Suprapubic skin (tissue), 4 donors: Measurements from ENCODE around the gene ITGA1. TPM values are rescaled to one million over a fixed set of nuclear protein-coding genes. Genes with fewer than 3 reads are reported as not detected.

Source experiments
- DNase-seq, 2 donors: peaks; one replicate each; pipeline ENCODE4 v3.0.0-alpha.2; 2019; ENCODE audit warnings: low spot score in 2 of 2
- H3K27ac ChIP-seq: fragments of 200-600 bp; sonication (generic); one replicate; pipeline ENCODE4 v1.5.1; 2019
- H3K27me3 ChIP-seq: fragments of 200-600 bp; sonication (generic); one replicate; pipeline ENCODE4 v1.5.1; 2019
- H3K36me3 ChIP-seq: fragments of 200-600 bp; sonication (generic); one replicate; pipeline ENCODE4 v1.5.1; 2019
- H3K4me1 ChIP-seq: fragments of 200-600 bp; sonication (generic); one replicate; pipeline ENCODE4 v1.5.1; 2019
- H3K4me3 ChIP-seq: fragments of 200-600 bp; sonication (generic); one replicate; pipeline ENCODE4 v1.5.1; 2019; ENCODE audit warnings: mild to moderate bottlenecking
- H3K9me3 ChIP-seq: fragments of 200-600 bp; sonication (generic); one replicate; pipeline ENCODE4 v1.5.1; 2019
- CTCF ChIP-seq, 2 donors: fragments of 200-600 bp in 1 of 2; fragments of 450-650 bp in 1 of 2; sonication (generic) in 1 of 2; IDR thresholded peaks; one replicate each; pipeline ENCODE4 v1.5.1; 2016 to 2019; ENCODE audit warnings: antibody characterized with exemption in 2 of 2, mild to moderate bottlenecking in 1 of 2, moderate library complexity in 1 of 2
- EP300 ChIP-seq: sonication (generic); formaldehyde crosslinking; IDR thresholded peaks from one replicate; pipeline ENCODE4 v1.6.1; 2017; ENCODE audit warnings: antibody characterized with exemption
- POLR2A ChIP-seq, 2 donors: fragments of 450-650 bp; IDR thresholded peaks; one replicate each; pipeline ENCODE4 v1.6.1; 2017; ENCODE audit warnings: antibody characterized with exemption in 2 of 2, mild to moderate bottlenecking in 2 of 2, moderate library complexity in 2 of 2
- POLR2AphosphoS5 ChIP-seq, 3 donors: sonication (generic); formaldehyde crosslinking; IDR thresholded peaks; one replicate each; pipeline ENCODE4 v1.6.1; 2017; ENCODE audit warnings: antibody characterized with exemption in 3 of 3
- WGBS: methylation state at CpG from one replicate; pipeline ENCODE4 v1.1.5; 2018; 5-methylcytosine and 5-hydroxymethylcytosine counted together
- total RNA-seq, 4 donors: library from RNA; depleted of rRNA; stranded (reverse); fragments of >200 nt; gene quantifications; one replicate each; pipeline ENCODE4 v1.1.0, GENCODE V29; 2016

The ITGA1 gene
- total RNA-seq, 4 donors from 2014 or later = 2.4 to 9.8 (median 5.9) TPM

- no peaks in the 10 kb centered on the region for H3K36me3 ChIP-seq
- H3K9me3 ChIP-seq = no peaks in the 10 kb centered on the region
- 30% methylated on average over 4 of the region's 4 CpGs for WGBS
- H3K27ac ChIP-seq = no peak overlapping the region
- H3K4me1 ChIP-seq = peaks cover 3% of the 10 kb centered on the region
- TF ChIP-seq CTCF (IDR thresholded peaks at IDR 0.05) (no peak), EP300 (no peak), POLR2AphosphoS5 (IDR thresholded peaks at IDR 0.05) (no peak), POLR2A (IDR thresholded peaks at IDR 0.05) (no peak)
- H3K4me3 ChIP-seq = peak overlapping the region; percentile 30
- H3K27me3 ChIP-seq = no peaks in the 10 kb centered on the region
- DNase-seq = no peak
These were observed 157.3 kb downstream of the ITGA1 start for GRCh38 chr5:52945040-52945439.

GRCh38 chr5:52947208-52947607 lies 159.5 kb downstream of the ITGA1 start:
- no peak for DNase-seq
- Histone ChIP-seq H3K4me1 (peaks cover 6% of the 10 kb centered on the region), H3K27ac (no peak overlapping the region), H3K4me3 (no peak overlapping the region), H3K27me3 (no peaks in the 10 kb centered on the region), H3K9me3 (no peaks in the 10 kb centered on the region), H3K36me3 (no peaks in the 10 kb centered on the region)
- 72% methylated on average over 4 of the region's 4 CpGs for WGBS
- no peak for TF ChIP-seq CTCF (IDR thresholded peaks at IDR 0.05)
- TF ChIP-seq POLR2A (IDR thresholded peaks at IDR 0.05) = no peak
- no peak for TF ChIP-seq EP300

GRCh38 chr5:52947851-52948250 lies 160.1 kb downstream of the ITGA1 start:
- no peak overlapping the region for H3K4me3 ChIP-seq
- DNase-seq = no peak
- H3K9me3 ChIP-seq = no peaks in the 10 kb centered on the region
- H3K27me3 ChIP-seq = no peaks in the 10 kb centered on the region
- H3K27ac ChIP-seq = no peak overlapping the region
- peaks cover 6% of the 10 kb centered on the region for H3K4me1 ChIP-seq
- H3K36me3 ChIP-seq = no peaks in the 10 kb centered on the region
- no peak for TF ChIP-seq POLR2A (IDR thresholded peaks at IDR 0.05)
- no peak for TF ChIP-seq POLR2AphosphoS5 (IDR thresholded peaks at IDR 0.05)
- no peak for TF ChIP-seq EP300
- TF ChIP-seq CTCF (IDR thresholded peaks at IDR 0.05) = no peak

- H3K4me3 ChIP-seq = no peak overlapping the region
- no peak for DNase-seq
- H3K4me1 ChIP-seq = peaks cover 6% of the 10 kb centered on the region
- no peak overlapping the region for H3K27ac ChIP-seq
- H3K9me3 ChIP-seq = no peaks in the 10 kb centered on the region
- TF ChIP-seq CTCF (IDR thresholded peaks at IDR 0.05) (peak; percentile 65 to 83), POLR2AphosphoS5 (IDR thresholded peaks at IDR 0.05) (no peak)
- no peaks in the 10 kb centered on the region for H3K36me3 ChIP-seq
- H3K27me3 ChIP-seq = no peaks in the 10 kb centered on the region
- WGBS = 17% methylated on average over 1 of the region's 1 CpG
These were observed 160.8 kb downstream of the ITGA1 start for GRCh38 chr5:52948418-52949076.

GRCh38 chr5:52950686-52951085 lies 163.0 kb downstream of the ITGA1 start:
- WGBS = 62% methylated on average over 3 of the region's 3 CpGs
- no peaks in the 10 kb centered on the region for H3K36me3 ChIP-seq
- H3K9me3 ChIP-seq = no peaks in the 10 kb centered on the region
- no peak for DNase-seq
- TF ChIP-seq POLR2A (IDR thresholded peaks at IDR 0.05) (no peak), CTCF (IDR thresholded peaks at IDR 0.05) (no peak), EP300 (no peak), POLR2AphosphoS5 (IDR thresholded peaks at IDR 0.05) (no peak)
- H3K27ac ChIP-seq = no peak overlapping the region
- no peak overlapping the region for H3K4me3 ChIP-seq
- H3K4me1 ChIP-seq = peaks cover 6% of the 10 kb centered on the region
- no peaks in the 10 kb centered on the region for H3K27me3 ChIP-seq
